Measurements from ENCODE around the gene SLC7A6. TPM values are rescaled to one million over a fixed set of nuclear protein-coding genes. Genes with fewer than 3 reads are reported as not detected.

SLC7A6 gene
- total RNA-seq, 6 experiments from 2014 or later = 46.1 to 56.6 (median 50.8) TPM

GRCh38 chr16:68349838-68350410, 85.6 kb downstream of the SLC7A6 start:
- Mint-ChIP-seq H3K4me3 (no peak overlapping the region), H3K27ac (no peak overlapping the region), H3K9me3 (no peaks in the 10 kb centered on the region), H3K27me3 (ENCODE audit: insufficient read depth) (no peaks in the 10 kb centered on the region), H3K4me1 (ENCODE audit: low read depth) (no peaks in the 10 kb centered on the region), H3K36me3 (ENCODE audit: low read depth) (peaks cover 22% of the 10 kb centered on the region)
- DNase-seq = no peak
- TF ChIP-seq, protein P1, sequence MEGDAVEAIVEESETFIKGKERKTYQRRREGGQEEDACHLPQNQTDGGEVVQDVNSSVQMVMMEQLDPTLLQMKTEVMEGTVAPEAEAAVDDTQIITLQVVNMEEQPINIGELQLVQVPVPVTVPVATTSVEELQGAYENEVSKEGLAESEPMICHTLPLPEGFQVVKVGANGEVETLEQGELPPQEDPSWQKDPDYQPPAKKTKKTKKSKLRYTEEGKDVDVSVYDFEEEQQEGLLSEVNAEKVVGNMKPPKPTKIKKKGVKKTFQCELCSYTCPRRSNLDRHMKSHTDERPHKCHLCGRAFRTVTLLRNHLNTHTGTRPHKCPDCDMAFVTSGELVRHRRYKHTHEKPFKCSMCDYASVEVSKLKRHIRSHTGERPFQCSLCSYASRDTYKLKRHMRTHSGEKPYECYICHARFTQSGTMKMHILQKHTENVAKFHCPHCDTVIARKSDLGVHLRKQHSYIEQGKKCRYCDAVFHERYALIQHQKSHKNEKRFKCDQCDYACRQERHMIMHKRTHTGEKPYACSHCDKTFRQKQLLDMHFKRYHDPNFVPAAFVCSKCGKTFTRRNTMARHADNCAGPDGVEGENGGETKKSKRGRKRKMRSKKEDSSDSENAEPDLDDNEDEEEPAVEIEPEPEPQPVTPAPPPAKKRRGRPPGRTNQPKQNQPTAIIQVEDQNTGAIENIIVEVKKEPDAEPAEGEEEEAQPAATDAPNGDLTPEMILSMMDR (IDR thresholded peaks at IDR 0.05) = no peak

DNA sequence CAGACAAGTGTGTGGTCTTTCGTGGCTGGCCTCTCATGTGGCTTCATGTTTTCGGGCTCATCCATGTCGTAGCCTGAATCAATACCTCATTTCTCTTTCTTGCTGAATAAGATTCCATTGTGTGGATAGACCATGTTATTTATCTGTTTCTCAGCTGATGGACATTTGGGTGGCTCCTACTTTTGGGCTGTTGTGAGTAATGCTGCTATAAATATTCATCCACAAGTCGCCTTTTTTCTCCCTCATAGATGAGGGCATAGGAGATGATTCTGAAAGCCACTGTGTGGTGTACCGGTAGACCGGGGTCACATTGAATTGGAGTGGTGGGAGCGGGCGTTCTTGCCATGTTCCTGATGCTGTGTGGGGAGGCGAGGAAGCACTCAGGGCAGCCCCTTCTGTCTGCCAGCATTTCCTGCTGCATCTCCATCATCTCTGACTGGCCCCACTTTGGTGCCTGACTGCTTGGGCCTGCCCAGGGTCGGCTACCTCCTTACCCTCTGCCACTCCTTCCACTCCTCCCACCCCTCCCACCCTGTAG, 86.6 kb downstream of the SLC7A6 start:
- H3K4me1 Mint-ChIP-seq (ENCODE audit: low read depth) = no peaks in the 10 kb centered on the region
- no peaks in the 10 kb centered on the region for H3K27me3 Mint-ChIP-seq (ENCODE audit: insufficient read depth)
- H3K9me3 Mint-ChIP-seq = no peaks in the 10 kb centered on the region
- TF ChIP-seq, protein P1 (IDR thresholded peaks at IDR 0.05) = no peak
- no peak for DNase-seq
- no peak overlapping the region for H3K27ac Mint-ChIP-seq
- H3K4me3 Mint-ChIP-seq = no peak overlapping the region
- peaks cover 20% of the 10 kb centered on the region for H3K36me3 Mint-ChIP-seq (ENCODE audit: low read depth)

Small RNA genes lying within 50 kb of the gene (microRNA-seq; reads per million reads assigned to microRNA genes)
- not detected for gene MIR6773

Other genes with a start within 250 kb of the SLC7A6 start
- gene DPEP2NB, start 248.6 kb upstream of the SLC7A6 start, total RNA-seq (2021; fragmentation: NEBNext Ultra II Directional; extraction: Animal tissue kit (Norgen Biotek cat#: 25700)) = not detected
- gene DDX28, start 241.3 kb upstream of the SLC7A6 start, total RNA-seq (2021; fragmentation: NEBNext Ultra II Directional; extraction: Animal tissue kit (Norgen Biotek cat#: 25700)) = 1 to 10 TPM; 7.2 to 8.5 (median 8.2) TPM
- gene DUS2, start 241.2 kb upstream of the SLC7A6 start, total RNA-seq (2021; fragmentation: NEBNext Ultra II Directional; extraction: Animal tissue kit (Norgen Biotek cat#: 25700)) = 10 to 100 TPM; 13.3 to 17.4 (median 15.9) TPM
- 10 to 100 TPM; 17.2 to 20.7 (median 19.9) TPM for gene NFATC3, start 179.2 kb upstream of the SLC7A6 start, total RNA-seq (2021; fragmentation: NEBNext Ultra II Directional; extraction: Animal tissue kit (Norgen Biotek cat#: 25700))
- under 1 TPM in 4 of 6 experiments, not detected in 2; 0.05 to 0.14 (median 0.10) TPM for gene ESRP2, start 28.4 kb upstream of the SLC7A6 start, total RNA-seq (2021; fragmentation: NEBNext Ultra II Directional; extraction: Animal tissue kit (Norgen Biotek cat#: 25700))
- 10 to 100 TPM; 40.1 to 47.4 (median 44.4) TPM for gene PLA2G15, start 19.2 kb upstream of the SLC7A6 start, total RNA-seq (2021; fragmentation: NEBNext Ultra II Directional; extraction: Animal tissue kit (Norgen Biotek cat#: 25700))
- 10 to 100 TPM; 10.5 to 16.2 (median 13.7) TPM for gene SLC7A6OS, start 46.4 kb downstream of the SLC7A6 start, total RNA-seq (2021; fragmentation: NEBNext Ultra II Directional; extraction: Animal tissue kit (Norgen Biotek cat#: 25700))
- gene PRMT7, start 46.5 kb downstream of the SLC7A6 start, total RNA-seq (2021; fragmentation: NEBNext Ultra II Directional; extraction: Animal tissue kit (Norgen Biotek cat#: 25700)) = 10 to 100 TPM; 32.1 to 37.7 (median 36.4) TPM
- under 1 TPM; 0.05 to 0.73 (median 0.30) TPM for gene SMPD3, start 184.0 kb downstream of the SLC7A6 start, total RNA-seq (2021; fragmentation: NEBNext Ultra II Directional; extraction: Animal tissue kit (Norgen Biotek cat#: 25700))

All from HFFc6 (cell line).